GM21786 (cell line): ENCODE results near the gene ANKH.
"Not testable (repeated sequence)": the region's sequence is repeated elsewhere in the genome, so short reads cannot be mapped to it uniquely, and the experiment has no call there.

Source experiments
- ATAC-seq: cut with Tn5 transposase; IDR thresholded peaks from one replicate; pipeline ENCODE4 v1.9.1; 2021; ENCODE audit not compliant: unreplicated experiment

The ANKH gene

DNA sequence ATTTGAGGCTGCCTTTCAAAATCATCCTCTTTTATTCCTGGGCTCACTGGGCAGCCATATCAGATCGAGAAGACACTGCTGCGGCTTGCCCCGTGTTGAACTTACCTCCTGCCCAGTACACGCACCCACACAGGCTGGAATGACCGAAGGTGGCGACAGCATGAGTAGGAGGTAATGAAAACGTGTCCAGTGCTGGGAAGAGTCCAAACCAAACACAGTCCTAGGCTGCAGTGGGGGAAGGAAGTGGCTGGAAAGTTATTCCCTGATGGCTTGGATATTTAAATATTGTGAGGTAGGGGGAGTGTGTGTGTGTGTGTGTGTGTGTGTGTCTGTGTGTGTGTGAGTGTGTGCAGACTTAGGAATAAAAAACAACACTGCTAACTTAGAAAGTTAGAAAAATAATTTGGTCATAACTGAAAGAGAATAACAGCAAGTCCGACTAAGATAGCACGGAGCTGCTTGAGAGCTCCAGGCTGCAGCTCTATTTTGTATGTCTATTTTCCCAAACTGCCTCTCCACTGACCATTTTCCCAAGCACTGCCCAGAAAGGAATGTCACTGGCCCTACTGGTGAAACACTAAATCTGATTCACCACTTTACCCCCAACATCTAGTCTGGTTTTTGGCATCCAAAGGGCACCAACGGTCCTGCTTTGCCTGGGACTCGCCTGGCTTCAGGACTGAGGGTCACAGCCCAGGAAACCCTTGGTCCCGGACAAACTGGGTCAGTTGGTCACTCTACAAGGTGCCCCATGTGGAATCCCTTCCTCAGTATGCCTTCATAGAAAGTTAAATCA is 41.2 kb downstream of the ANKH start:
- ATAC-seq: no peak

DNA sequence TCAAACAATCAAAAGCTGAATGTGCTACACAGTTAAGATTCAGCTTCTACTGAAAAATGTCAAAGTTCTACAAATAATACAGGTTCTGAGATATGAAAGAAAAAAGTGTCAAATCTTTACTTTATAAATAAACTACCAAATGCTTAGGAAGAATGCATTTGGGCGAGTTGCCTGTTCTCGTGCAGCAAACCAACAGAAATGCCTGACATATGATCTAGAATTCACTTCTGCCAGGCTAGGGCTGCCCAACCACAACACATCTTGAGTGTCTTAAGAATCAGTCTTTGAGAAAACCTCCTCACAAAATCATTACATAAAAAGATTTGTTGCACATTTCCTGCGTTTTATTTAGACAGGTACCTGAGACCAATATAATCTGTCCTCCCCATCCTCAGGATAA is 42.2 kb downstream of the ANKH start:
- ATAC-seq: no peak

DNA sequence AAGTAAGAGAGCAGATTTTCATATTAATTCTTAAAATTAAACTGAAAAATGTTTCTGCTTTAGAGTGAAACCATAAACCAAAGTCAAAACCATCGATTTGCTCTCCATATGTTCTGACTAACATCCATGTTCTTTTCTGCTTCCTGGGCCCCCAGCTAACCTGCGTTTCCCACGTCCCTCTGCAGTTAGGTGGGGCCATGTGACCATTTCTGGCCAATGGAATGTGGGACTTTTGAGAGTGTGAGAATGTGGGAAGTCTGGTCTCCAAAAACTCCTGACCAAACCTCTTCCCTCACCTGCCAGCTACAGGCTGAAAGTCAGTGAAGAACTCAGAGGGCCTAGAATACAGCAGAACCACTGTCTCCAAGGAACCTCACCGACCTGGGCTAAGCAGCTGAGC is 44.9 kb downstream of the ANKH start:
- ATAC-seq: no peak

- ATAC-seq: no peak
Observed at GRCh38 chr5:14825977-14826376, 45.6 kb downstream of the ANKH start.

- ATAC-seq: no peak
Observed at GRCh38 chr5:14824499-14824898, 47.1 kb downstream of the ANKH start.

GRCh38 chr5:14821100-14821845 is 50.3 kb downstream of the ANKH start:
- ATAC-seq: no peak

- ATAC-seq: no peak
Observed at GRCh38 chr5:14818931-14819790, 52.4 kb downstream of the ANKH start.

DNA sequence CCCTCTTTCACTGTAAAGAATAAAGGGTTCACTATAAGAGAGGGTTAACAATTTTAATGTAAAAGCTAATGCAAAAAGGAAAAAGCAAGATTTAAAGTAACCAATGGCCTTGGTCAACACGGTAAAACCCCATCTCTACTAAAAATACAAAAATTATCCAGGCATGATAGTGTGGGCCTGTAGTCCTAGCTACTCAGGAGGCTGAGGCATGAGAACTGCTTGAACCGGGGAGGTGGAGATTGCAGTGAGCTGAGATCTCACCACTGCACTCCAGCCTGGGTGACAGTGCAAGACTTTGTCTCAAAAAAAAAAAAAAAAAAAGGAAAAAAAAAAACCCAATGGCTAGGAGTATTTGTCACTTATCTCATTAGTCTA is 53.8 kb downstream of the ANKH start:
- ATAC-seq: not testable (repeated sequence)

DNA sequence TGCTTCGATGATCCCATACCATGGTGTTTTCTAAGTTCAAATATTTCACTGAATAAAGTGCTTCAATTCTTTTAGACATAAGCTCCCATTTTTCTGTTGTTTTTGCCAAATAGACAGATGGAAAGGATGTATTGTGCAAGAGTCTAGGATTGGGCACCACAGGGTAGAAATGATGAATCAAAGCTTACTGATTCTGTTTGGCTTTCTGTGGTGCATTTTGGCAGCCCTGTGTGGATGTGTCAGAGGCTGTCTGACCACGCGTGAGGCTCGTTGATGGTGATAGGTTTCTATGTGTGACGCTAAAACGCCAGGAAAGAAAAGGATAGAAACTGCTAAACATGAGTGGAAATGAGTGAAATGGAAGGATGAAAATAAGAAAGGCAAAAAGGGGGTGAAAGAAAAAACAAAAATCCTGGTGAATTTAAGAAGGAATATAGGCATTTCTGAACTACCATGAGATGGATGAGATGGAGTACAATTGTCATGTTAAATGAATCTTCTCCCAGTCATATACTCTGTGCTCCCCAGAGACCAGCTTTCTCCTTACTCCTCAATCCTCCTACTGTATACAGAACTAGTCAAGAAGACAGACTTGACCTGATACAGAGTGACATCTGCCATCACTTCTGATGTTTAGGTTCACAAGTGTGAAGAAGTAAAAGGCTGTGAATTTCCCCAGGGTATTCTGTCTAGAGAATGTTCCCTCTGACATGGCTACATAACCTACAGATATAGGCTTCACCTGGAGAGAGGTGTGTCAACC is 54.4 kb downstream of the ANKH start:
- ATAC-seq: no peak

GRCh38 chr5:14816374-14816998 is 55.1 kb downstream of the ANKH start:
- no peak for ATAC-seq

DNA sequence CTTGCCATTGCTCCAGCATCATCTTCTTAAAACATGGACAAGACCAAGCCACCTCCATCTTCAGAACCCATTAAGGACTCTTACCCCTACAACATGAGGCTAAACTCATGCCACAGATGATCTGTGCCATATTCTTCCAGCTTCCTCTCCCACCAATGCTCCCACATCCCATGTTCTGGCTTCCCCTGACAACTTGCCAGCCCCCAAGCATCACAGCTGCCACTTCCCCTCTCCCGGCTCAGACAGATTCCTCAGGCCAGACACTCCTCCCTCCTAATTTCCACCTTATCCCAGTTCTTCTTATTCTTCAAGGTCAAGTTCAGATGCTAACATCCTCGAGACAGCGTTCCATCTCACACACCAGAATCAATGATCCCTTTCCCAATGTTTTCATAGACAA is 57.8 kb downstream of the ANKH start:
- ATAC-seq: no peak

- ATAC-seq: no peak
Observed at GRCh38 chr5:14812166-14812565, 59.4 kb downstream of the ANKH start.

GRCh38 chr5:14810928-14811572 is 60.5 kb downstream of the ANKH start:
- ATAC-seq: no peak

- ATAC-seq: no peak
Observed at GRCh38 chr5:14810282-14810681, 61.3 kb downstream of the ANKH start.

DNA sequence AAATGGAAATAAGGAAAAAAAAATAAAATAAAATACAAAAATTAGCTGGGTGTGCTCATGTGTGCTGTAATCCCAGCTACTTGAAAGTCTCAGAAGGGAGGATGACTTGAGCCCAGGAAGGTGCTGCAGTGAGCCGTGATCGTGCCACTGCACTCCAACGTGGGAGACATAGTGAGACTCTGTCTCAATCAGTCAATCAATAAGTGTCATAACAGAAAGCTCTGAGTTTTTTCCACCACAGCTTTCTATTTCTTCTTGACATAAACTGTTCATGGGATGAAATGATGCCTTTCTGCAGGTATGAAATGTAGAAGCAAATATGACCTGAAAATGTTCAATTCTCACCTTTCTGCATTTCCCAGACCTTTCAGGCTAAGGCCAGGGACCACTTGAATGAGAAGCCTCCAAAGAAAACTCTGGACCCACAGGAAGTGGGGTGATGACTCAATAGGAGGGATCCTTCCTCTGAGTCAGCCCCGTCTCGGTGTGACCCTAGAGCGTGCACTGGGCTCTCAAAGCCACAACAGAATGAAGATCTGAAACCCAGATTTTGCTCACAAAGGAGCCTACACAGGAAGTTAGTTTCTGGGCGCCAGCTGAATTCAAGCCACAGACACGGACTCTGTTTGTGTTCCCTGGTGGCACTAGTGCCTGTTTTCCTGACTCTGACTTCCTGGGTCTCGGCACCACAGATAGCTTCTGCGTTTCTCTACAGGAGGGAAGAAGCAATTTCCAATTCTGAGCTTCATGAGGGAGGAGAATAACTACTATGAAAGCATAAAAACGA is 62.0 kb downstream of the ANKH start:
- peak; percentile 99 for ATAC-seq

DNA sequence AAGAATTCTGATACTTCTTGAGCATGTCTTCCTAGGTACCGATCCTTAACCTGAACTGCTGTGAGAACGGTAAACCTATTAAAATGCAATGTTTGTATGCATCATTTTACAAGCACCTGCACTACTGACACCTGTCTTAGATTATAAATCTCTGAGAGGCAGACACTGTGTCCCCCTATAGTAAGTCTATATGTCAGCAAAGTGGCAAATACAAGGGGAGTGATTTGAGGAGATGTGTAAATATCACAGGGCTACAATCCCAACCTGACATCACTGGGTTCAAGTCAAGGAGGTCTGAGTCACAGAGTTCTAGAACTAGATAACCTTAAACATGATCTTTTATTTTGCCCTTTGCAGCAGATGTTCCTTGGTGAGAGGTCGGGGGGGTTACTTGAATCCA is 64.1 kb downstream of the ANKH start:
- no peak for ATAC-seq

DNA sequence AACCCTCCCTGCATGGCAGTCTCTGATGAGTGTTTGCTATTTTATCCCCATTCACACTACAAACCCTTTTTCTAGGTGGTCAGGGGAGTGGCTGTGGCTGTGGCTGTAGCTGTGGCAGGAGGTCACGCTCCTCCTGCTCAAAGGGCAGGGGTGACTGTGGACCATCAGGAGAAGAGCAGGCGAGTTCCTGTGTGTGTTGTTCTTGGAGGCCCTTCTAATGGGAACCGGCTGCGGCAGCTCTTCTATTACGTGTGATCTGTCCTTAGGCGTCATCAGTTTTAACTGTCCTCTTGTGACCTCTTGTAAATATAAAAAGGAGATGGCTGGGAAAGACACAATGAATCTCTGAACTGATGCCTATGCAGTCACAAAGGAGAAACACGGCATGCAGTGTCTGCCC is 65.1 kb downstream of the ANKH start:
- no peak for ATAC-seq

- no peak for ATAC-seq
Observed at GRCh38 chr5:14802541-14802940, 69.0 kb downstream of the ANKH start.

- no peak for ATAC-seq
Observed at GRCh38 chr5:14801792-14802191, 69.8 kb downstream of the ANKH start.
